Epithelial cell of proximal tubule (primary cell): ENCODE results near the gene OMG. TPM values are rescaled to one million over a fixed set of nuclear protein-coding genes. Genes with fewer than 3 reads are reported as not detected.
"Not testable (repeated sequence)": the region's sequence is repeated elsewhere in the genome, so short reads cannot be mapped to it uniquely, and the experiment has no call there.

Source experiments
- DNase-seq: peaks from one replicate; pipeline ENCODE4 v3.0.0-alpha.2; 2011; ENCODE audit warnings: low read depth
- H3K4me3 ChIP-seq: 2 replicates; pipeline ENCODE4 v1.5.1; 2011; ENCODE audit warnings: low read depth, mild to moderate bottlenecking, low read length
- CTCF ChIP-seq: conservative IDR thresholded peaks from 2 replicates; pipeline ENCODE4 v1.5.1; 2012; ENCODE audit warnings: low read depth, mild to moderate bottlenecking, low read length
- total RNA-seq: library from RNA; depleted of rRNA; stranded (reverse); fragments of >200 nt; gene quantifications from 2 replicates; pipeline ENCODE4 v1.2.3, GENCODE V29; 2015

The OMG gene
- total RNA-seq: not detected in 2 replicates

- no peak within 1 kb of the TSS for H3K4me3 ChIP-seq
- TF ChIP-seq CTCF: no peak
- DNase-seq: no peak
These were observed at the start of gene OMG for GRCh38 chr17:31297090-31297489. OMG (minus strand) TSS chr17:31297239; CDS start chr17:31296331, 908 bp downstream.

GRCh38 chr17:31345191-31345747 lies 48.2 kb upstream of the OMG start:
- not testable (repeated sequence) for DNase-seq, H3K4me3 ChIP-seq

GRCh38 chr17:31339906-31340661 lies 43.0 kb upstream of the OMG start:
- DNase-seq: no peak
- TF ChIP-seq CTCF: no peak
- H3K4me3 ChIP-seq: no peak overlapping the region

DNA sequence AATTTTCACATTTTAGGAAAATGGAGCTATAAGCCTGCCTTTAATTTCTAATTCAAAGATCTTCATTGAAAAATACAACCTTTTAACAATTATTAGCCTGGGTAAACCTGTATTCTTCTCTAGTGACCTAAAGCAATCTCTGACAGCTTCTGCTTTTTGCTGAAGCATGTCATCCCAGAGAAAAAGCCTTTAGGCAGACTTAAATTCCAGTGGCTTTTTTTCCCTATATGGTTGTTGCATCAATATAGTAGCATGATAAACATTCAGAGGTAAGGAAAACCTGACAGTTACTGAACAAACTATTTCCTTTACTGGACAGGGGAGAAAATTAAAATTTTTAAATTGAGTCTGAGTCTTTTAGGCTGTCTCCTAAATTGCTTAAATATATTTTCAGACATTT lies 32.2 kb upstream of the OMG start:
- TF ChIP-seq CTCF: no peak
- DNase-seq: no peak
- H3K4me3 ChIP-seq: no peak overlapping the region

DNA sequence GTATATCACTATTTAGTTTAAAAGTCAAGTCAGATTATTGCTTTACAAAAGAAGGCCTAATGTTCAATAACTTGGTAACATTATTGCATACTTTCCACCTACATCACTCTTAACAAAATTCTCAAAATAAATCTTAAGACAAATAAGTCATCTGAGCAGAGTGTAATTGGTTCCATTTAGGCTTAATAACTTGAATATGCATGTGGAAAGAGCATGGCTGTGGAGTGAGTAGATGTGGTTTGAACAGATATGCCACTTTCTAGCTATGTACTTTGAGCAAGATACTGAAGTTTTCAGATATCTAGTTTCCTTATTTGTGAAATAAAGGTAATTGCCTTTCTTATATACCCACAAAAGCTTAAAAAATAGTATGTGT lies 31.1 kb upstream of the OMG start:
- TF ChIP-seq CTCF: no peak
- DNase-seq: no peak
- H3K4me3 ChIP-seq: no peak overlapping the region

GRCh38 chr17:31327534-31328159 lies 30.6 kb upstream of the OMG start:
- TF ChIP-seq CTCF: no peak
- peak; percentile 67 for DNase-seq
- no peak overlapping the region for H3K4me3 ChIP-seq

- no peak for DNase-seq
- no peak overlapping the region for H3K4me3 ChIP-seq
- TF ChIP-seq CTCF: no peak
These were observed 26.5 kb upstream of the OMG start for GRCh38 chr17:31323551-31323950.
